ENCODE data around the gene CCDC85B. TPM values are rescaled to one million over a fixed set of nuclear protein-coding genes. Genes with fewer than 3 reads are reported as not detected.

CCDC85B gene
- total RNA-seq, 1 donor from 2014 or later = 27.9 TPM

- DNase-seq (no peak), ATAC-seq (ENCODE audit: poor library complexity) (no peak)
- intact Hi-C loops (cut with DNase I) = no loop called here
These were observed 28.0 kb downstream of the CCDC85B start, which contains the start of gene C11orf68 for GRCh38 chr11:65918211-65919140. TSS of gene C11orf68 (minus strand) at chr11:65919062. CDS start at chr11:65919031, 31 bp downstream.

- DNase-seq (peak; percentile 99), ATAC-seq (ENCODE audit: poor library complexity) (peak; percentile 95)
- intact Hi-C loops (cut with DNase I) = no loop called here
These were observed 28.7 kb downstream of the CCDC85B start, which contains the start of gene DRAP1 for GRCh38 chr11:65919141-65919572. TSS of gene DRAP1 (plus strand) at chr11:65919426. CDS start at chr11:65919502, 76 bp downstream.

GRCh38 chr11:65919573-65920371 lies 29.3 kb downstream of the CCDC85B start:
- ATAC-seq (ENCODE audit: poor library complexity) (peak; percentile 52), DNase-seq (peak; percentile 74)
- intact Hi-C loops (cut with DNase I) = no loop called here

GRCh38 chr11:65920372-65920802 lies 29.9 kb downstream of the CCDC85B start:
- intact Hi-C loops (cut with DNase I) = no loop called here
- ATAC-seq (ENCODE audit: poor library complexity) (no peak), DNase-seq (no peak)

- no peak for ATAC-seq (ENCODE audit: poor library complexity)
- intact Hi-C loops (cut with DNase I) = no loop called here
These were observed 30.6 kb downstream of the CCDC85B start for GRCh38 chr11:65921033-65921555.

GRCh38 chr11:65921876-65922275 lies 31.4 kb downstream of the CCDC85B start:
- DNase-seq = no peak
- intact Hi-C loops (cut with DNase I) = no loop called here

More at GRCh38 chr11:65921033-65921555, 30.6 kb downstream of the CCDC85B start:
- no peak for DNase-seq

GRCh38 chr11:65922565-65922964 lies 32.1 kb downstream of the CCDC85B start:
- ATAC-seq (ENCODE audit: poor library complexity) = no peak
- intact Hi-C loops (cut with DNase I) = no loop called here
- DNase-seq = no peak

More at GRCh38 chr11:65921876-65922275, 31.4 kb downstream of the CCDC85B start:
- ATAC-seq (ENCODE audit: poor library complexity) = no peak

- ATAC-seq (ENCODE audit: poor library complexity) (no peak), DNase-seq (no peak)
- intact Hi-C loops (cut with DNase I) = no loop called here
These were observed 34.9 kb downstream of the CCDC85B start for GRCh38 chr11:65925397-65925796.

GRCh38 chr11:65927904-65928397 lies 37.5 kb downstream of the CCDC85B start:
- DNase-seq = no peak
- intact Hi-C loops (cut with DNase I) = no loop called here
- ATAC-seq (ENCODE audit: poor library complexity) = peak; percentile 45

GRCh38 chr11:65928667-65929066 lies 38.2 kb downstream of the CCDC85B start:
- intact Hi-C loops (cut with DNase I) = no loop called here
- DNase-seq (no peak), ATAC-seq (ENCODE audit: poor library complexity) (no peak)

GRCh38 chr11:65931773-65932557 lies 41.5 kb downstream of the CCDC85B start:
- DNase-seq (no peak), ATAC-seq (ENCODE audit: poor library complexity) (no peak)
- intact Hi-C loops (cut with DNase I) = no loop called here

GRCh38 chr11:65932558-65932919 lies 42.1 kb downstream of the CCDC85B start:
- DNase-seq (no peak), ATAC-seq (ENCODE audit: poor library complexity) (no peak)
- intact Hi-C loops (cut with DNase I) = no loop called here

- intact Hi-C loops (cut with DNase I) = no loop called here
- ATAC-seq (ENCODE audit: poor library complexity) (no peak), DNase-seq (no peak)
These were observed 43.5 kb downstream of the CCDC85B start for GRCh38 chr11:65934014-65934413.

- intact Hi-C loops (cut with DNase I) = no loop called here
- ATAC-seq (ENCODE audit: poor library complexity) (no peak), DNase-seq (no peak)
These were observed 47.3 kb downstream of the CCDC85B start for GRCh38 chr11:65937766-65938165.
